Keratinocyte (primary cell): ENCODE results near the gene CBR3.

Experiments
- EZH2 ChIP-seq: IDR thresholded peaks from one replicate; pipeline ENCODE4 v1.6.1; 2012; ENCODE audit warnings: inconsistent platforms, mild to moderate bottlenecking, low read length, moderate library complexity
- TF ChIP-seq, protein P1 (sequence below), 3 experiments: IDR thresholded peaks in 1 of 3; conservative IDR thresholded peaks in 1 of 3; optimal IDR thresholded peaks in 1 of 3; 2 replicates in 2 of 3; 3 replicates in 1 of 3; pipeline versions ENCODE3 to v1.5.1; 2011; ENCODE audit warnings: low read length in 3 of 3, mild to moderate bottlenecking in 3 of 3, moderate library complexity in 2 of 3, control low read depth in 1 of 3, inconsistent platforms in 1 of 3; ENCODE audit not compliant: insufficient read depth in 2 of 3; ENCODE audit errors: extremely low read depth in 1 of 3

DNA sequence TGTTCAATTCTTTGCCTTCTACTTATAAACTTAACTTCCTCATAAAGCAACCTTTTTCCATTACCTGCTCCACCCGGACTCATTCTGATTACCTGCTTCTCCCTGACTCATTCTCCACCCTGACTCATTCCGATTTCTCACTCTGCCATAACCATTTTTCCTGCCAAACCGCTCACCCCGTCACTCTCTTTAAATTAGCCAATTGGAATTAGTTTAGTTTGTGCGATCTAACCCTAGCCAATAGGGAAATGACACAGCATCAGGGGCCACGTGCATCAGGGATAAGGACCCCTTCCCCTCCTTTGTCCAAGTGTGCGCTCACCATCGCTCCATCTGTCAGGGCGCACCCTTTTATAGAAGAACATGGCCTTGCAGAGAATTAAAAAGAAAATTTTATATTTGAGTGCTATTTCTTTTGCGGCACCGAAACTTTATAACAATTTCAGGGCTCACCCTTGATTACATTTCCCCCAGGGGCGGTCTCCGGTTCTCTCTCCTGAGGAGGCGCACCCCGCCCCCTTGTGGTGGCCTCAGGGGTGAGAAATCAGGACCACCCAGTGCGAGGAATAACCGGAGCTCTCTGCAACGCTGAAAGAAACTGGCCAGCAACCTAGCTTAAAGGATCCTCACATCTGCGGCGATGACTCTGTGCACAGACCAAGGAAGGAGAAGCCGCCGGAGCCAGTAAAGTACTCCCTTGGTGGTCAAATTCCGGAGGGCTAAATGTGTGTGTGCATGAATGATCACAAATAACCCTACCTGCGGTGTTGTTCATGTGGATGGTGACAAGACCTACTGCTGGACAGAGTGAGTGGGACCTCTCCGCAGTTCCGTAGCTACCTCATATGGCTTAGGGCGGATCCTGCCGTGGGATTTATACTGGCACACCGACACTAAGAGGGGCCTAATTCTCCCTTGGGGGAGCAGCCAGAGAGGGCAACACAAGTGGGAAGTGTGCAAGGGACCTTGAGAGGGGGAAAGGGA, 30.3 kb upstream of the CBR3 start:
- TF ChIP-seq EZH2 = no peak
- TF ChIP-seq, protein P1, sequence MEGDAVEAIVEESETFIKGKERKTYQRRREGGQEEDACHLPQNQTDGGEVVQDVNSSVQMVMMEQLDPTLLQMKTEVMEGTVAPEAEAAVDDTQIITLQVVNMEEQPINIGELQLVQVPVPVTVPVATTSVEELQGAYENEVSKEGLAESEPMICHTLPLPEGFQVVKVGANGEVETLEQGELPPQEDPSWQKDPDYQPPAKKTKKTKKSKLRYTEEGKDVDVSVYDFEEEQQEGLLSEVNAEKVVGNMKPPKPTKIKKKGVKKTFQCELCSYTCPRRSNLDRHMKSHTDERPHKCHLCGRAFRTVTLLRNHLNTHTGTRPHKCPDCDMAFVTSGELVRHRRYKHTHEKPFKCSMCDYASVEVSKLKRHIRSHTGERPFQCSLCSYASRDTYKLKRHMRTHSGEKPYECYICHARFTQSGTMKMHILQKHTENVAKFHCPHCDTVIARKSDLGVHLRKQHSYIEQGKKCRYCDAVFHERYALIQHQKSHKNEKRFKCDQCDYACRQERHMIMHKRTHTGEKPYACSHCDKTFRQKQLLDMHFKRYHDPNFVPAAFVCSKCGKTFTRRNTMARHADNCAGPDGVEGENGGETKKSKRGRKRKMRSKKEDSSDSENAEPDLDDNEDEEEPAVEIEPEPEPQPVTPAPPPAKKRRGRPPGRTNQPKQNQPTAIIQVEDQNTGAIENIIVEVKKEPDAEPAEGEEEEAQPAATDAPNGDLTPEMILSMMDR (optimal IDR thresholded peaks at IDR 0.05 in 1 of 3, IDR thresholded peaks at IDR 0.05 in 1 of 3, conservative IDR thresholded peaks at IDR 0.05 in 1 of 3; ENCODE audit: extremely low read depth in 1 of 3, insufficient read depth in 2 of 3, low read length in 3 of 3) = peak in 2 of 3 experiments; percentile 13 to 27
